Trophoblast cell (in vitro differentiated cells and primary cell): Measurements from ENCODE around the gene ATG2B.

Experiments
- DNase-seq, 2 donors: peaks; one replicate each; pipeline ENCODE4 v3.0.0-alpha.2; 2016
- H2AFZ ChIP-seq: 2 replicates; pipeline ENCODE4 v1.6.1; 2013; ENCODE audit warnings: low read length, moderate library complexity, mild to moderate bottlenecking; ENCODE audit not compliant: insufficient read depth, poor library complexity
- H2AK5ac ChIP-seq: 2 replicates; pipeline ENCODE4 v1.6.1; 2013; ENCODE audit warnings: mild to moderate bottlenecking, low read length
- H2BK120ac ChIP-seq: 2 replicates; pipeline ENCODE4 v1.6.1; 2013; ENCODE audit warnings: low read length, mild to moderate bottlenecking, moderate library complexity; ENCODE audit not compliant: insufficient read depth, poor library complexity
- H2BK12ac ChIP-seq: 2 replicates; pipeline ENCODE4 v1.6.1; 2013; ENCODE audit warnings: mild to moderate bottlenecking, low read length, moderate library complexity
- H2BK5ac ChIP-seq: 2 replicates; pipeline ENCODE4 v1.6.1; 2013; ENCODE audit warnings: low read length, low read depth, moderate library complexity, mild to moderate bottlenecking; ENCODE audit not compliant: poor library complexity
- H3K14ac ChIP-seq: 2 replicates; pipeline ENCODE4 v1.6.1; 2013; ENCODE audit warnings: mild to moderate bottlenecking, low read length
- H3K18ac ChIP-seq: 2 replicates; pipeline ENCODE4 v1.6.1; 2013; ENCODE audit warnings: mild to moderate bottlenecking, low read length
- H3K23ac ChIP-seq: 2 replicates; pipeline ENCODE4 v1.6.1; 2013; ENCODE audit warnings: low read length
- H3K27ac ChIP-seq: 2 replicates; pipeline ENCODE4 v1.5.1; 2013; ENCODE audit warnings: low read depth, mild to moderate bottlenecking, inconsistent platforms, low read length, moderate library complexity
- H3K27me3 ChIP-seq: 2 replicates; pipeline ENCODE4 v1.6.1; 2013; ENCODE audit warnings: inconsistent platforms, mild to moderate bottlenecking, low read length, moderate library complexity; ENCODE audit not compliant: insufficient read depth
- H3K36me3 ChIP-seq, 2 experiments: 1 replicate in 1 of 2; 2 replicates in 1 of 2; pipeline ENCODE4 v1.6.1; 2013; ENCODE audit warnings: low read length in 2 of 2, mild to moderate bottlenecking in 2 of 2, moderate library complexity in 1 of 2; ENCODE audit not compliant: insufficient read depth in 2 of 2, control insufficient read depth in 1 of 2
- H3K4ac ChIP-seq: 2 replicates; pipeline ENCODE4 v1.6.1; 2013; ENCODE audit warnings: low read depth, mild to moderate bottlenecking, low read length, moderate library complexity
- H3K4me1 ChIP-seq, 2 experiments: 1 replicate in 1 of 2; 2 replicates in 1 of 2; pipeline ENCODE4 v1.6.1; 2013; ENCODE audit warnings: low read length in 2 of 2, mild to moderate bottlenecking in 2 of 2, moderate library complexity in 1 of 2; ENCODE audit not compliant: insufficient read depth in 2 of 2, control insufficient read depth in 1 of 2
- H3K4me2 ChIP-seq: 2 replicates; pipeline ENCODE4 v1.6.1; 2013; ENCODE audit warnings: inconsistent platforms, mild to moderate bottlenecking, low read length, moderate library complexity
- H3K4me3 ChIP-seq: 2 replicates; pipeline ENCODE4 v1.5.1; 2013; ENCODE audit warnings: mild to moderate bottlenecking, low read depth, low read length, inconsistent platforms
- H3K79me1 ChIP-seq: one replicate; pipeline ENCODE4 v1.6.1; 2013; ENCODE audit warnings: low read length
- H3K79me2 ChIP-seq: 2 replicates; pipeline ENCODE4 v1.6.1; 2013; ENCODE audit warnings: low read length, mild to moderate bottlenecking; ENCODE audit not compliant: control insufficient read depth, insufficient read depth, poor library complexity
- H3K9ac ChIP-seq: 2 replicates; pipeline ENCODE4 v1.6.1; 2013; ENCODE audit warnings: mild to moderate bottlenecking, low read length
- H3K9me3 ChIP-seq: 2 replicates; pipeline ENCODE4 v1.6.1; 2013; ENCODE audit warnings: low read depth, mild to moderate bottlenecking, control low read depth, inconsistent platforms, low read length; ENCODE audit not compliant: insufficient read depth
- H4K12ac ChIP-seq: 2 replicates; pipeline ENCODE4 v1.6.1; 2013; ENCODE audit warnings: low read depth, mild to moderate bottlenecking, low read length, moderate library complexity
- H4K8ac ChIP-seq: 2 replicates; pipeline ENCODE4 v1.6.1; 2013; ENCODE audit warnings: low read depth, mild to moderate bottlenecking, low read length, moderate library complexity
- H4K91ac ChIP-seq: one replicate; pipeline ENCODE4 v1.6.1; 2013; ENCODE audit warnings: low read depth, mild to moderate bottlenecking, low read length, moderate library complexity
- WGBS: extraction: QIAGEN DNeasy Blood & Tissue Kit; methylation state at CpG from one replicate; pipeline ENCODE4 v1.1.7; 2013; ENCODE audit warnings: missing lambda C conversion rate; ENCODE audit not compliant: insufficient read length, insufficient coverage; ENCODE audit errors: extremely low coverage; 5-methylcytosine and 5-hydroxymethylcytosine counted together

The ATG2B gene

GRCh38 chr14:96364962-96365361 lies 1.8 kb upstream of the ATG2B start:
- no peaks in the 10 kb centered on the region for H3K9me3 ChIP-seq
- no peak overlapping the region for H3K27ac ChIP-seq
- no peak overlapping the region for H2BK5ac ChIP-seq
- H2BK120ac ChIP-seq: no peak overlapping the region
- no peak overlapping the region for H3K4me3 ChIP-seq
- peaks cover 12% of the 10 kb centered on the region for H3K79me1 ChIP-seq
- H3K9ac ChIP-seq: no peak overlapping the region
- H2AK5ac ChIP-seq: no peak overlapping the region
- peaks cover 17% of the 10 kb centered on the region for H3K79me2 ChIP-seq
- H3K36me3 ChIP-seq: peaks cover 0 to 2% of the 10 kb centered on the region in 2 experiments
- H3K18ac ChIP-seq: no peak overlapping the region
- H4K12ac ChIP-seq: no peak overlapping the region
- WGBS: no CpG with 5 or more reads among the region's 1 CpG
- H3K4ac ChIP-seq: peak overlapping the region; percentile 61
- H4K91ac ChIP-seq: no peak overlapping the region
- no peak overlapping the region for H3K14ac ChIP-seq
- H3K27me3 ChIP-seq: no peaks in the 10 kb centered on the region
- DNase-seq: no peak
- no peak overlapping the region for H2BK12ac ChIP-seq
- H4K8ac ChIP-seq: no peak overlapping the region
- H3K23ac ChIP-seq: no peak overlapping the region
- H2AFZ ChIP-seq: no peak overlapping the region
- H3K4me2 ChIP-seq: peak overlapping the region; percentile 27
- peaks cover 0 to 4% of the 10 kb centered on the region in 2 experiments for H3K4me1 ChIP-seq

GRCh38 chr14:96363751-96364336 lies 703 bp upstream of the ATG2B start:
- Histone ChIP-seq H3K14ac (peak overlapping the region; percentile 79), H3K27ac (peak overlapping the region; percentile 54), H4K12ac (peak overlapping the region; percentile 87), H3K4me1 (peaks cover 0 to 4% of the 10 kb centered on the region in 2 experiments), H4K91ac (peak overlapping the region; percentile 65), H4K8ac (peak overlapping the region; percentile 75), H3K36me3 (peaks cover 0 to 2% of the 10 kb centered on the region in 2 experiments), H3K79me1 (peaks cover 12% of the 10 kb centered on the region), H2BK120ac (peak overlapping the region; percentile 54), H3K4ac (peak overlapping the region; percentile 87), H3K9me3 (no peaks in the 10 kb centered on the region), H3K27me3 (no peaks in the 10 kb centered on the region), H3K23ac (no peak overlapping the region), H3K18ac (peak overlapping the region; percentile 16), H3K4me2 (peak overlapping the region; percentile 81), H2BK5ac (peak overlapping the region; percentile 68), H2BK12ac (no peak overlapping the region), H3K79me2 (peaks cover 17% of the 10 kb centered on the region), H2AK5ac (peak overlapping the region; percentile 64), H2AFZ (peak overlapping the region; percentile 32), H3K9ac (peak overlapping the region; percentile 68), H3K4me3 (peak overlapping the region; percentile 97)
- peak; percentile 64 to 78 for DNase-seq
- no CpG with 5 or more reads among the region's 38 CpGs for WGBS

- peak overlapping the region; percentile 91 for H4K12ac ChIP-seq
- peak overlapping the region; percentile 95 for H2BK120ac ChIP-seq
- peak overlapping the region; percentile 93 for H2BK5ac ChIP-seq
- peak overlapping the region; percentile 93 for H3K4me3 ChIP-seq
- peak overlapping the region; percentile 90 for H3K4me2 ChIP-seq
- no peaks in the 10 kb centered on the region for H3K9me3 ChIP-seq
- peak overlapping the region; percentile 96 for H4K8ac ChIP-seq
- peak overlapping the region; percentile 88 for H3K9ac ChIP-seq
- H3K4me1 ChIP-seq: peaks cover 0 to 4% of the 10 kb centered on the region in 2 experiments
- peak overlapping the region; percentile 79 for H3K27ac ChIP-seq
- H3K14ac ChIP-seq: peak overlapping the region; percentile 91
- peak overlapping the region; percentile 42 for H2AK5ac ChIP-seq
- DNase-seq: peak; percentile 55 to 75
- H2BK12ac ChIP-seq: no peak overlapping the region
- H3K79me2 ChIP-seq: peaks cover 15% of the 10 kb centered on the region
- no peaks in the 10 kb centered on the region for H3K27me3 ChIP-seq
- H3K18ac ChIP-seq: peak overlapping the region; percentile 85
- H3K79me1 ChIP-seq: peaks cover 12% of the 10 kb centered on the region
- peak overlapping the region; percentile 93 for H4K91ac ChIP-seq
- no CpG with 5 or more reads among the region's 27 CpGs for WGBS
- H3K36me3 ChIP-seq: peaks cover 0 to 2% of the 10 kb centered on the region in 2 experiments
- H3K4ac ChIP-seq: peak overlapping the region; percentile 85
- H3K23ac ChIP-seq: no peak overlapping the region
- H2AFZ ChIP-seq: peak overlapping the region; percentile 92
Measured at GRCh38 chr14:96362071-96362964, 823 bp downstream of the ATG2B start.

GRCh38 chr14:96359959-96360358 lies 3.2 kb downstream of the ATG2B start:
- H3K27ac ChIP-seq: no peak overlapping the region
- H3K4me2 ChIP-seq: no peak overlapping the region
- H3K79me1 ChIP-seq: peaks cover 12% of the 10 kb centered on the region
- DNase-seq: no peak
- H3K4me1 ChIP-seq: peaks cover 0 to 4% of the 10 kb centered on the region in 2 experiments
- H3K4ac ChIP-seq: no peak overlapping the region
- no peak overlapping the region for H4K8ac ChIP-seq
- H3K18ac ChIP-seq: no peak overlapping the region
- H4K91ac ChIP-seq: no peak overlapping the region
- no peak overlapping the region for H3K14ac ChIP-seq
- H2BK120ac ChIP-seq: no peak overlapping the region
- no peak overlapping the region for H2BK5ac ChIP-seq
- no peak overlapping the region for H2AK5ac ChIP-seq
- no peaks in the 10 kb centered on the region for H3K9me3 ChIP-seq
- H3K79me2 ChIP-seq: peaks cover 15% of the 10 kb centered on the region
- H3K36me3 ChIP-seq: peaks cover 0 to 2% of the 10 kb centered on the region in 2 experiments
- no peaks in the 10 kb centered on the region for H3K27me3 ChIP-seq
- no peak overlapping the region for H3K4me3 ChIP-seq
- H3K9ac ChIP-seq: no peak overlapping the region
- H2AFZ ChIP-seq: no peak overlapping the region
- no peak overlapping the region for H3K23ac ChIP-seq
- H4K12ac ChIP-seq: no peak overlapping the region
- no peak overlapping the region for H2BK12ac ChIP-seq
